ENCODE data around the gene ZBTB7B. TPM values are rescaled to one million over a fixed set of nuclear protein-coding genes. Genes with fewer than 3 reads are reported as not detected.

The ZBTB7B gene
- polyA plus RNA-seq, 3 donors, result 6.3 to 149 (median 9.6) TPM

DNA sequence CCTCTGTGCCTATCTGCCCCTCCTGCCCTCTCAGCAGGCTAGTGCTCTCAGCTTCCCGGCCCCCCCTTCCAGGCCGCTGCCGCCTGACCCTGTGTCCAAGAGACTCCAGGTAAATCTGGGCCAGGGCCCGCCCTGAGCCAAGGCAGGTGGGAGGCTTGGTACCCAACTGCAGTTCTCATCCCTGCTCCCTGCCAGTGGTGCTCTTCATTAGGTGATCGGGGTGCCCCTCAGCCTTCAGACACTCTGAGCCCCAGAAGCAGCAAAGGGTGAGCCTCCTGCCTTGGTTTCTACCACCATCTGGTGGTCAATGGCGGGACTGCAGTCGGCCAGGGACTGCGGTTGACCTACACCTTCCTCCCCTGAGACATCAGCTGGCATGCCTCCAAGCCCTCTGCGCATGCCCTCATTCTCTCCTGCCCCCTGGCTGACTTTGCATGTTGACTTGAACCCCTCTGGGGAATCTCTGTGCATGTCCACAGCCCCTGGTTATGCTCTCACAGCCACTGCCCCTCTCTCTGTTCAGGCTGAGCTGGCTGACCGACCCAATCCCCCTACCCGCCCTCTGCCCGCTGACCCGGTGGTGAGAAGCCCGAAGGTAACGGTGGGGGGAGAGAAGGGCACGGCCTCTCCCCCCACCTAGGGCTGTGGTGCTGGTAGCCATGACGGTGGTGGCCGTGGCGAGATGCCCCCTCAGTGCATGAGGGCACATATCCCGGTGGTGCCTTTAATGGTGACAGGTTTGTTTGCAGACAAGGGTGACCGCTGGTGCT is 59.0 kb downstream of the ZBTB7B start:
- peaks cover 26 to 41% of the 10 kb centered on the region in 2 donors for H3K4me1 ChIP-seq (ENCODE audit: control insufficient read depth in 1 of 2, insufficient read depth in 2 of 2, low read length in 2 of 2)
- peak; percentile 79 to 83 (median 80) for DNase-seq
- no peak overlapping the region for H3K27ac ChIP-seq (ENCODE audit: low read depth in 1 of 2, low read length in 2 of 2)
- no peak overlapping the region for H3K4me3 ChIP-seq (replicated peaks in 1 of 3; ENCODE audit: low read depth in 2 of 3, low read length in 3 of 3)
- H3K4me2 ChIP-seq (replicated peaks; ENCODE audit: extremely low read depth, low read length, poor library complexity, severe bottlenecking), result no peak overlapping the region
- peaks cover 43 to 53% of the 10 kb centered on the region in 2 donors for H3K36me3 ChIP-seq (replicated peaks in 1 of 2; ENCODE audit: control insufficient read depth in 1 of 2, insufficient read depth in 2 of 2, low read length in 2 of 2)
- H3K9me3 ChIP-seq (replicated peaks in 1 of 2; ENCODE audit: control insufficient read depth in 1 of 2, insufficient read depth in 1 of 2, low read length in 2 of 2), result no peaks in the 10 kb centered on the region
- peak; percentile 97 for TF ChIP-seq CTCF (IDR thresholded peaks at IDR 0.05)
- no peak overlapping the region for H3K9ac ChIP-seq (ENCODE audit: insufficient read depth, low read length, poor library complexity, severe bottlenecking)
- H2AFZ ChIP-seq (ENCODE audit: insufficient read depth, low read depth, low read length, poor library complexity, severe bottlenecking), result no peak overlapping the region
- peaks cover 0 to 5% of the 10 kb centered on the region in 2 donors for H3K27me3 ChIP-seq (ENCODE audit: control insufficient read depth in 2 of 2, insufficient read depth in 2 of 2, low read length in 2 of 2)
- intact Hi-C loops (cut with micrococcal nuclease), result loop anchor here (5.0 kb wide), 2 partner anchors 59 to 89 kb away; partner anchors contain the start of genes CKS1B (in 1 of the 2), SHC1 (in 1 of the 2) and ZBTB7B (in 1 of the 2)
- 22% methylated on average over 12 of the region's 21 CpGs for WGBS (ENCODE audit: insufficient coverage)
- Mint-ChIP-seq H3K9me3 (no peaks in the 10 kb centered on the region), H3K27ac (peak overlapping the region in 2 of 7 donors; percentile 6 to 61), H3K4me3 (peak overlapping the region in 1 of 2 donors; percentile 20), H3K4me1 (peaks cover 33% of the 10 kb centered on the region), H3K27me3 (ENCODE audit: low read depth in 3 of 3) (peaks cover 4 to 9% (median 8%) of the 10 kb centered on the region in 3 donors), H3K36me3 (peaks cover 43 to 57% of the 10 kb centered on the region in 2 donors)
- H3K79me2 ChIP-seq (ENCODE audit: insufficient read depth, low read length), result peaks cover 8% of the 10 kb centered on the region
- peaks cover 79% of the 10 kb centered on the region for H4K20me1 ChIP-seq (ENCODE audit: insufficient read depth, low read length)

DNA sequence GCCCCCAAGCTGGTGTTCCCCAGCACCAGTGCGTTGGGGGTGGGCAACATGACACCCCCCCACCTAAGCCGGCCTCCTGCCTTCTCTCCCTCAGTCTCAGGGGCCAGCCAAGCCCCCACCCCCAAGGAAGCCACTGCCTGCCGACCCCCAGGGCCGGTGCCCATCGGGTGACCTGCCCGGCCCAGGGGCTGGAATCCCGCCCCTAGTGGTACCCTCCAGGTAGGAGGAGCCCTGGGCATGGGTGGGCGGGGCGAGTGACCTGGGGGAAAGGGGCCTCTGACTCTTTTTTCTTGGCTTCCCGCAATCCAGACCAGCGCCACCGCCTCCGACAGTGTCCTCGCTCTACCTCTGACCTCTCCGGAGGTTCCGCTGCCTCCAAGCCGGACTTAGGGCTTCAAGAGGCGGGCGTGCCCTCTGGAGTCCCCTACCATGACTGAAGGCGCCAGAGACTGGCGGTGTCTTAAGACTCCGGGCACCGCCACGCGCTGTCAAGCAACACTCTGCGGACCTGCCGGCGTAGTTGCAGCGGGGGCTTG is 59.6 kb downstream of the ZBTB7B start:
- peak overlapping the region in 1 of 7 donors; percentile 31 for H3K27ac Mint-ChIP-seq
- no peak overlapping the region for H2AFZ ChIP-seq (ENCODE audit: insufficient read depth, low read depth, low read length, poor library complexity, severe bottlenecking)
- H4K20me1 ChIP-seq (ENCODE audit: insufficient read depth, low read length), result peaks cover 77% of the 10 kb centered on the region
- intact Hi-C loops (cut with micrococcal nuclease), result loop anchor here (5.0 kb wide), 2 partner anchors 60 to 90 kb away; partner anchors contain the start of genes CKS1B (in 1 of the 2), SHC1 (in 1 of the 2) and ZBTB7B (in 1 of the 2)
- H3K4me2 ChIP-seq (replicated peaks; ENCODE audit: extremely low read depth, low read length, poor library complexity, severe bottlenecking), result peak overlapping the region; percentile 97
- H3K79me2 ChIP-seq (ENCODE audit: insufficient read depth, low read length), result peaks cover 7% of the 10 kb centered on the region
- H3K9me3 ChIP-seq (replicated peaks in 1 of 2; ENCODE audit: control insufficient read depth in 1 of 2, insufficient read depth in 1 of 2, low read length in 2 of 2), result no peaks in the 10 kb centered on the region
- H3K4me3 ChIP-seq (replicated peaks in 1 of 3; ENCODE audit: low read depth in 2 of 3, low read length in 3 of 3), result no peak overlapping the region
- peaks cover 4 to 9% (median 8%) of the 10 kb centered on the region in 3 donors for H3K27me3 Mint-ChIP-seq (ENCODE audit: low read depth in 3 of 3)
- H3K36me3 Mint-ChIP-seq, result peaks cover 45 to 57% of the 10 kb centered on the region in 2 donors
- WGBS (ENCODE audit: insufficient coverage), result 84% methylated on average over 21 of the region's 29 CpGs
- peaks cover 33% of the 10 kb centered on the region for H3K4me1 Mint-ChIP-seq
- peaks cover 26 to 41% of the 10 kb centered on the region in 2 donors for H3K4me1 ChIP-seq (ENCODE audit: control insufficient read depth in 1 of 2, insufficient read depth in 2 of 2, low read length in 2 of 2)
- TF ChIP-seq CTCF (IDR thresholded peaks at IDR 0.05), result no peak
- H3K27me3 ChIP-seq (ENCODE audit: control insufficient read depth in 2 of 2, insufficient read depth in 2 of 2, low read length in 2 of 2), result peaks cover 0 to 5% of the 10 kb centered on the region in 2 donors
- DNase-seq, result no peak
- no peaks in the 10 kb centered on the region for H3K9me3 Mint-ChIP-seq
- peak overlapping the region in 1 of 2 donors; percentile 94 for H3K4me3 Mint-ChIP-seq
- H3K9ac ChIP-seq (ENCODE audit: insufficient read depth, low read length, poor library complexity, severe bottlenecking), result no peak overlapping the region
- H3K27ac ChIP-seq (ENCODE audit: low read depth in 1 of 2, low read length in 2 of 2), result no peak overlapping the region
- peaks cover 40 to 53% of the 10 kb centered on the region in 2 donors for H3K36me3 ChIP-seq (replicated peaks in 1 of 2; ENCODE audit: control insufficient read depth in 1 of 2, insufficient read depth in 2 of 2, low read length in 2 of 2)
